HG03521 (cell line): ENCODE data around the gene MAOA.
"Not testable (repeated sequence)": the region's sequence is repeated elsewhere in the genome, so short reads cannot be mapped to it uniquely, and the experiment has no call there.

Source experiments
- ATAC-seq: cut with Tn5 transposase; IDR thresholded peaks from one replicate; pipeline ENCODE4 v1.9.1; 2021; ENCODE audit warnings: mild to moderate bottlenecking, moderate library complexity; ENCODE audit not compliant: unreplicated experiment

Gene MAOA

DNA sequence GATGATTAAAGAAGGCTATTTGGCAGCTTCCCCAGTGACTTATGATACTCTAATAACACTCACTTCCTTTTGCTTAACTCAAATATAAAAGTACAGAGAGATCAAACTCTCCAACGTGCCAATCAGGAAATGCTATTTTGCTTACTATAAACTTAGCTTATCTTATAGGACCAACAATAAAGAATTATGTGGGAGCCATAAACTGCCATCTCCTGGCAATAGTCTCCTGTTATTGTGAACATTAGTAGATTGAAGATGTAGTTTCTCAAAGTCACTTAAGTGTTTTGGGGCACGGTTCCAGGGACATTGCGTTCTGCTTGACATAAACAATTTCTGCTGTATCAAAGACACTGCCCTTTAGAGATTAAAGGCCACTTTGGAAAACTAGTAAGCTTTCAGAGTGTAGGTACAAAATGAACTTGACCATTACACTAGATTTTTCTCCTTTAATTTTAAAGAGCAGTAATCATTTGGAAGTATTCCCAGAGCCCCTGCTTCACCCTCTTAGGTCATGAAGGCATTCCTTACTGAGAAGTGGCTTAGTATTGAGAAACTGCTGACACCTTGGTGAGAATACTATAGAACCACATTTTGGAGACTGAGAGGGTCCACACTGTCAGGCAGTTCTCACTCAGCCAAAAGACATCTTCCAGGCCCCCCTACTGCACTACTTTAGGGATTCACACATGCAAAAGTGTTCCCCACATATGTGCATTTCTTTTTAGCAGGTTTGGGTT lies 51.9 kb downstream of the MAOA start:
- no peak for ATAC-seq

DNA sequence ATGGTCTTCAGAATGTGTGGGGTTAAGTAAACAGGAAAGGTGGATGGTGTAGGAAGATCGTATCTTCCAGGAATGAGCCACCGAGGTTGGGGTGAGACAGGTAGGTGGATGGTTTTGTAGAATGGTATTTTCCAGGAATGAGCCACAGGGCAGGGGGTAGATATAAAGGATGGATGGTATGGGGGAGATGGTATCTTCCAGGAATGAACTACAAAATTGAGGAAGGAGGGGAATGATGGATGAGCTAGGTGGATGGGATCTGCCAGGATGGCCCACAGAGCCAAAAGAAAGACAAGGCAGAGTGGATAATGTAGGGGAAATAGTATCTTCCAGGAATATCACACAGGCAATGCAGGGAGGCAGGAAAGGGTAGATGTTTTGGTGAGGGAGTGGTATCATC lies 60.0 kb downstream of the MAOA start:
- ATAC-seq: no peak

DNA sequence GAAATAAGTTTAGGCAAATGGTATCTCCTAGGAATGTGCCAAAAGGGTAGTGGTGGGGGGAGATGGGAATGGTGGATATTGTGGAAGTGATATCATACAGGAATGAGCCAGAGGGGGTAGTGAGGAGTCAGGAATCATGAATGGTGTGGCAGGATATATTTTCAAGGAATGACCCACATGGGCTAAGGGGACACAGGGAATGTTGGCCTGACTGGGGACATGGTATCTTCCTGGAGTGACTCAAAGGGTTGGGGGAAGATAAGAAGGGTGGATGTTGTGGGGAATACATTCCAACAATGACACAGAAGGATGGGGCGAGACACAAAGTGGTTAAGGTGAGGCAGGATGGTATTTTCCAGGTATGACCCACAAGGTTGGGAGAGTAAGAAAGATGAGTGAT lies 60.6 kb downstream of the MAOA start:
- no peak for ATAC-seq

- no peak for ATAC-seq
Measured at GRCh38 chrX:43717161-43717560, 61.1 kb downstream of the MAOA start.

DNA sequence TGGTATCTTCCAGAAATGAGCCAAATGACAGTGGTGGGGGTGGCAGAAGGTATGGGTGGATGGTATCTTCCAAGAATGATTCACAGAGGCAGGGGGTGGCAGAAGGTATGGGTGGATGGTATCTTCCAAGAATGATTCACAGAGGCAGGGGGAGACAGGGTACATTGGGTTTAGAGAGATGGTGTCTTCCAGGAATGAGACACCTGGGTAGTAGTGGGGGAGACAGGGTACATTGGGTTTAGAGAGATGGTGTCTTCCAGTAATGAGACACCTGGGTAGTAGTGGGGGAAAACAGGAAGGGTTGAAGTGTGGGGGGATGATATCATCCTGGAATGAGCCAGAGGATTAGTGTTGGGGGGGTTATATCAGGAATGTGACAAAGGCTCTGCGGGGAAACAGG lies 62.0 kb downstream of the MAOA start:
- ATAC-seq: no peak

DNA sequence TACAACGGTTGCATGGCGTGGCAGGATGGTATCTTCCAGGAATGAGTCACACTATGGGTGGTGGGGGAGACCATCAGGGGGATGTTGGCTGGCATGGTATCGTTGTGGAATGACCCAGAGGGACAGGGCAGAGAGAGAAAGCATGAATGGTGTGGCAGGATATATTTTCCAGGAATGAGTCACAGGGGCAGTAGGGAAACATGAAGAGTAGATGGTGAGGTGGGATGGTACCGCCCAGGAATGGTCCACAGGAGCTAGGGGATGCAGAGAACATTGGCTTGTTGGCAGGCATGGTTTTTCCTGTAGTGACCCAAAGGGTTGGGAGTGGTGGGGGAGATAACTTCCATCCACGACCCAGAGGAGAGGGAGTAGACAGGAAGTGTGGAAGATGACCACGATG lies 62.4 kb downstream of the MAOA start:
- no peak for ATAC-seq

DNA sequence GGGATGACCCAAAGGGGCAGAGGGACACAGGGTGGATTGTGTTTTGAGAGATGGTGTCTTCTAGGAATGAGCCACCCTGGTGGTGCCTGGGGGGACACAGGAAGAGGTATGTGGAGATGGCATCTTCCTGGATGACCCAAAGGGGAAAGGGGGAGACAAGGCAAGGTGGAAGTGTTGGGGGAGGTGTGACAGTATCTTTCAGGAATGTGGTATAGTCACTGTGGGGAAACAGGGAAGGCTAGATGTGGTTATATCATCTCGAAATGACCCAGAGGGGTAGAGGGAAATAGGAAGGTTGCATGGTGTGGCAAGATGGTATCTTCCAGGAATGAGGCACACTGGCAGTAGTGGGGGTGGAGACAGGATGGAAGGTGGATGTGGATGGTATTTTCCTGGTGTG lies 62.9 kb downstream of the MAOA start:
- ATAC-seq: no peak

DNA sequence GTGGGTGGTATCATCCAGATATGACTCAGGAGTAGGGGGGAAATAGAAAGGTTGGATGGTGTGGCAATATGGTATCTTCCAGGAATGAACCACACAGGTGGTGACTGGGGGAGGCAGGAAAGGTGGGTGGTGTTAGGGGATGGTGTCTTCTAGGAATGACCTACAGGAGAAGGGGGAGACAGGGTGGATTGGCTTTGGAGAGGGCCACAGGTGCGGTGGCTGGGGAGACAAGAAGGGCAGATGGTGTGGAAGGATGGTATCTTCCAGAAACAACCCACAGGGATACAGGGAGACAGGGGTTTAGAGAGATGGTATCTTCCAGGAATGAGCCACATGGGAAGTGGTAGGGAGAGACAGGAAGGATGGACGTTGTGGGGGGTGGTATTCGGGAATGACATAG lies 64.0 kb downstream of the MAOA start:
- ATAC-seq: no peak

DNA sequence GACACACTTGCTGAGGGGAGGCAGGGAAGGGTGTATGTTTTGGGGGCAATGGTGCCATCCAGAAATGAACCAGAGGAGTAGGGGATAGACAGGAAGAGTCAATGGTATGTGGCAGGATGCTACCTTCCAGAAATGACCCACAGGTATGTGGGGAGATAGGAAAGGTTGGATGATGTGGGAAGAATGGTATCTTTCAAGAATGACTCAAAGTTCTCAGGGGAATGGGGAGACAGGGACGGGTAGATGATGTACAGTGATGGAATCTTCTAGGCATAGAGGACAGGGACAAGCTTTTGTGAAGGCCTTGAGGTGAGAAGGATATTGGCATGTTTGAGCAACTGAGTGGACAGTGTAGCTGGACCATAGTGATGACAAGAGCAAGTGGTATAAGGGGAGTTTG lies 64.9 kb downstream of the MAOA start:
- ATAC-seq: no peak

GRCh38 chrX:43725227-43725626 lies 69.1 kb downstream of the MAOA start:
- not testable (repeated sequence) for ATAC-seq

DNA sequence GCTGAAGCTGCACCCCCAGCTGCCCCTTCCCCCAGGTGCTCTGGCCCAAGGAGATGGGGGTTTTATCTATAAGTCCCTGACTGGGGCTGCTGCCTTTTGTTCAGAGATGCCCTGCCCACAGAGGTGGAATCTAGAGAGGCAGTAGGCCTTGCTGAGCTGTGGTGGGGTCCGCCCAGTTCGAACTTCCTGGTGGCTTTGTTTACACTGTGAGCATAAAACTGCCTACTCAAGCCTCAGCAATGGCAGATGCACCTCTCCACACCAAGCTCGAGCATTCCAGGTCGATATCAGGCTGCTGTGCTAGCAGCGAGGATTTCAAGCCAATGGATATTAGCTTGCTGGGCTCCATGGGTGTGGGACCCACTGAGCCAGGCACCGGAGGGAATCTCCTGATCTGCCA lies 71.2 kb downstream of the MAOA start:
- ATAC-seq: not testable (repeated sequence)

- ATAC-seq: no peak
Measured at GRCh38 chrX:43728002-43728401, 71.9 kb downstream of the MAOA start.

DNA sequence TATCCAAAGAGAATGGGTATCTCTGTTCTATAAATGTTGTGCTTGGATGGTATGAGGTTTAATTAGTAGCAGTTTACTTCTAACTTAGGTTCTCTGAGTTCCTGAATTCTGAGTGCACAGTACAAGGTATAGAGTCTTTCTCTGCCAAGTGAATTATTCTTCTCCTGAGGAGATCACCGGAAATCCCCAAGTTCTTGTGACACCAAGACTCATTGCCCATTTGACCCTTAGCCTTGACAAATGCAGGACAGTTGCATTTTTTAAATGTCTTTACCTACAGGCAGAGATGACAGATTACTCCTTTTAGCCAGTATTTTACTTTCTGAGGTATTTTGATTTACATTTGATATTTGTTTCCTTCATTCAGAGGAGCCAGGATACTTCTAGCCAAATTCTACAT lies 72.9 kb downstream of the MAOA start:
- ATAC-seq: no peak

- no peak for ATAC-seq
Measured at GRCh38 chrX:43731086-43731485, 75.0 kb downstream of the MAOA start.

GRCh38 chrX:43733699-43734098 lies 77.6 kb downstream of the MAOA start:
- no peak for ATAC-seq

GRCh38 chrX:43734444-43734843 lies 78.3 kb downstream of the MAOA start:
- no peak for ATAC-seq

DNA sequence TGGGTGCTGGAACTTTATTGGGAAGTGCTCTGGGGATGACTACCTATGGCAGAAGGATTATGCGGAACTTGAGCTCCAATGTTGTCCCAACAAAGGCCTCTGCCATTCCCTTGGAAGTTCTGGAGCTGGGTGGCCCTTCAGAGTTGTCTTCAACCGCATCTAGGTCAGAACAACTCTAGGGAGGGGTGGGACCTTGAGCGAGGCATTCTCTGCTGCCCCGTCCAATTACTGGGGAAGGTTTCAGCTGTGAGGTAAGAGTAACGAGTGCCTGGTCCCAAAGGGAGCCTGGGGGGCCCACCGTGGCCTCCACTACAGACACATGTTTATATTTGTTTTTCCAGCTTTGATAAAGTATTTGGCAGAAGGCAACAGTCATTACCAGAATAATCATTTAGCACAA lies 79.4 kb downstream of the MAOA start:
- ATAC-seq: no peak

- no peak for ATAC-seq
Measured at GRCh38 chrX:43735957-43736356, 79.9 kb downstream of the MAOA start.

- ATAC-seq: no peak
Measured at GRCh38 chrX:43741843-43742573, 85.9 kb downstream of the MAOA start.

DNA sequence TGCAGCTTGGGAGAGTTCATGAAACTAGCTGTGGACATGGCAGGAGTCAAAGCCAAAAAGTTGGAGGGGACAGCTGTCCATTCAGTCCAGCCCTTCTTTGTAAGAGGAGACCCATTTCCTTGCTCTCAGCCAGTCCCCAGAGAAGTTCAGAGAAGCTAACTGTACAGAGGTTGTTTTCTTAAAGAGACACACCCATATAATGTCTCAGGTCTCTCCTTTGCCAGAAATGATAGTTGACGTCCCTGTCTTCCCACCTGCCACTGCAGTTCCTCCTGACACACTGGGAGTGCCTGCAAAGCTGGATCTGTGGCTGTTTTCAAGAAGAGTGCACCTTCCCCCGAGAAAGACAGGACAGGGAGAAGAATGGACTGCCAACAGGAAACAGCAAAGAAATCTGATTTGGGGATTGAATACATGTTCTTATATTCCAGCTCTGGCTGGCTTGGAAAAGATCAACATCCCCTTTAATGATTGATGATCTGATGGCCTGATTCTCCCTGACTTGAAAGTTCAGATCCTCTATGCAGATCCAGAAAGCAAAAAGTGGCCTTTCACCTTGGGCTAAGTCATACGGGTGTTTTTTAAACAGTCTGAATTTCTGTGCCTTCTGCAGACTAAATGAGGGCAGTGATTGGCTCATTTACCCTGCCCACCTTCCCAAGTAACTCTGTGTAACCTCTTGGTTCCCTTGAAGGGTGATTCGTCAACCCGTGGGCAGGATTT lies 87.2 kb downstream of the MAOA start:
- no peak for ATAC-seq

- ATAC-seq: no peak
Measured at GRCh38 chrX:43744284-43744683, 88.2 kb downstream of the MAOA start.
